Measurements from ENCODE around the gene DIO1. TPM values are rescaled to one million over a fixed set of nuclear protein-coding genes. Genes with fewer than 3 reads are reported as not detected.

The DIO1 gene
- total and polyA plus RNA-seq, 2 of the 8 experiments (the other 6 are each of a cell fraction or from before 2014, with no cell fraction given), result 0.14 TPM; not detected in 1

GRCh38 chr1:53947172-53947907 is 53.4 kb downstream of the DIO1 start (continued):
- no peak for TF ChIP-seq JUN (IDR thresholded peaks at IDR 0.05; ENCODE audit: low read depth, low read length)
- no peak for TF ChIP-seq SAP30 (IDR thresholded peaks at IDR 0.05; ENCODE audit: insufficient read depth, insufficient replicate concordance, low read length)
- TF ChIP-seq, protein P1, sequence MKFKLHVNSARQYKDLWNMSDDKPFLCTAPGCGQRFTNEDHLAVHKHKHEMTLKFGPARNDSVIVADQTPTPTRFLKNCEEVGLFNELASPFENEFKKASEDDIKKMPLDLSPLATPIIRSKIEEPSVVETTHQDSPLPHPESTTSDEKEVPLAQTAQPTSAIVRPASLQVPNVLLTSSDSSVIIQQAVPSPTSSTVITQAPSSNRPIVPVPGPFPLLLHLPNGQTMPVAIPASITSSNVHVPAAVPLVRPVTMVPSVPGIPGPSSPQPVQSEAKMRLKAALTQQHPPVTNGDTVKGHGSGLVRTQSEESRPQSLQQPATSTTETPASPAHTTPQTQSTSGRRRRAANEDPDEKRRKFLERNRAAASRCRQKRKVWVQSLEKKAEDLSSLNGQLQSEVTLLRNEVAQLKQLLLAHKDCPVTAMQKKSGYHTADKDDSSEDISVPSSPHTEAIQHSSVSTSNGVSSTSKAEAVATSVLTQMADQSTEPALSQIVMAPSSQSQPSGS (IDR thresholded peaks at IDR 0.05; ENCODE audit: low read length), result no peak
- no peak for TF ChIP-seq SIN3A (conservative IDR thresholded peaks at IDR 0.05 in 1 of 2, IDR thresholded peaks at IDR 0.05 in 1 of 2; ENCODE audit: low read depth in 1 of 2, low read length in 2 of 2)
- TF ChIP-seq RXRA (IDR thresholded peaks at IDR 0.05; ENCODE audit: insufficient read depth, low read depth, low read length), result no peak
- no peak for TF ChIP-seq SRF (IDR thresholded peaks at IDR 0.05; ENCODE audit: low read depth, low read length)
- TF ChIP-seq RFX5 (IDR thresholded peaks at IDR 0.05; ENCODE audit: borderline replicate concordance, low read depth, low read length), result no peak
- no peak for TF ChIP-seq ATF3 (IDR thresholded peaks at IDR 0.05; ENCODE audit: insufficient read depth, low read depth, low read length)

All from H1 (cell line).